ENCODE results near the gene CHRNB2.

CHRNB2 gene

DNA sequence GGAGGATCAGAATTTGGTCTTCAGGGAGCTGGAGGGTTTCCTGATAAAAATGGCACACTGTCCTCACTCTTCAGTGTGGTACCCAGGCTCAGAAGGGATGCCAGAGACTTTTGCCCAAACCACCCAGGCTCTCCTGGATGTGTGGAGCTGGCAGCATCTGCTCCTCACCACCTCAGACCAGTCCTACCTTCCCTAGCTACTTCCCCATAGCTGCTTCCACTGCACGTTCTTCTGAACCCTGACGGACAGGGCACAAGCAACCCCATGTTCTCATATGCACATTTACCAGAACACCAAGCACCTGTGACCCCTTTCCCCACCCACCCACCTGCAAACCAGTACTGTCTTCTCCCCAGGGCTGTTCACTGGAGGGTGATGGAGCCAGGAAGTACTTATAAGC, 35.7 kb downstream of the CHRNB2 start:
- no peak for TF ChIP-seq CTCF (IDR thresholded peaks at IDR 0.05; ENCODE audit: control extremely low read depth, extremely low read depth, low read depth, missing control alignments)
- POLR2A ChIA-PET = no interaction called here
- CTCF ChIA-PET = interaction anchor here (1.2 to 3.7 kb wide), 6 partner anchors 8 to 462 kb away, joined by 3 to 18 read pairs (median 6); no protein-coding TSS in a partner anchor
- no peak for DNase-seq (ENCODE audit: extremely low spot score)

DNA sequence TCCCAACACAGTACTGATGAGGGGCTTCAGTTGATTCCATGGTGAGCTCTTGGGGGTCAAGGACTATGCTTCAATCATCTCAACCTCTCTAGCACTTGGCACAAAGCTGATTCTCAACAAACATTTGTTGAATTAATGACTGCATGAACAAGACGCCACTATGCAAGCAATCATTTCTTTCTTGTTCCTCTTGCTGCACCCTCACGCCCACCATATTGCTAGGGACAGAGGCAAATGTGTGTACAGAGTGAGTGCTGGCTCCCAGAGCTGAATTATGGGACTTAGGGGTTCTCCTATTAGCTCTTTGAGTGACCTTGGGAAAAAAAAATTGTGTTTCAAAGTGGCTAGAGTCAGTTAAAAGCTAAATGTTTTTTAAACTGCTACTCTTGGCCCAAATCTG, 38.0 kb downstream of the CHRNB2 start:
- TF ChIP-seq CTCF (IDR thresholded peaks at IDR 0.05; ENCODE audit: control extremely low read depth, extremely low read depth, low read depth, missing control alignments) = no peak
- POLR2A ChIA-PET = interaction anchor here (0.6 to 1.1 kb wide), 4 partner anchors 27 to 439 kb away, joined by 3 to 4 read pairs (median 4); no protein-coding TSS in a partner anchor
- CTCF ChIA-PET = interaction anchor here (1.0 to 3.7 kb wide), 10 partner anchors 10 to 338 kb away, joined by 3 to 18 read pairs (median 4); no protein-coding TSS in a partner anchor
- DNase-seq (ENCODE audit: extremely low spot score) = no peak

GRCh38 chr1:154607106-154607608, 39.6 kb downstream of the CHRNB2 start:
- no peak for TF ChIP-seq CTCF (IDR thresholded peaks at IDR 0.05; ENCODE audit: control extremely low read depth, extremely low read depth, low read depth, missing control alignments)
- DNase-seq (ENCODE audit: extremely low spot score) = no peak
- ChIA-PET POLR2A (no interaction called here), CTCF (interaction anchor here (0.8 to 3.7 kb wide), 5 partner anchors 13 to 171 kb away, joined by 3 to 18 read pairs (median 3); no protein-coding TSS in a partner anchor)

DNA sequence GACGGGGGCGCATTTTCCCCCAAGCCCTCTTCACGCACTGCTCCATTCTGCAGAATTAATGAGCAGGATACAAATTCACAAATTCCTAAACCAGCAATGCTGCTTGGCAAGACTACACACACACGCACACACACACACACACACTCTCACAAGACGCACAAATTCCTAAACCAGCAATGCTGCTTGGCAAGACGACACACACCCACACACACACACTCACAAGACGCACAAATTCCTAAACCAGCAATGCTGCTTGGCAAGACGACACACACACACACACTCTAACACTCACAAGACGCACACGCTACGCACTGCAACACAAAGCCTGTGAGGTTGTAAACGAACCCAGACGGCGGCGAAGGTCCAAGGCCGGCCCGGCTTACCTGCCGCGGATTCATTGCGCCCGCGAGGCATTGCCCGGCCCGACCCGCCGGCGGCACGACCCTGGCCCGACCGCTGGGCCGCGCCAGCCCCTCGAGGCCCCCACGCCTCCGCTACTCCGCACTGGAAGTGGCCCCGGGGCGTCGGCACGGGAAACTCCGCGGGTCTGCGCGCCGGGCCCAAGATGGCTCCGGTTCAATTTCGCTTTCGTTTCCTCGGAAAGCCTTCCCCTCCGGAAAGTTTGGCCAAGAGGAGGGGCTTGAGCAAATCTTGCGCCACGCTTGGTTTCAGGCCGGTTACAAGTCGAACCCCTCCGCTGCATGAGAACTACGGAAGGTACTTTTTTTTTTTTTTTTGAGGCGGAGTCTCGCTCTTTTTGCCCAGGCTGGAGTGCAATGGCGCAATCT, 40.2 kb downstream of the CHRNB2 start, which contains the start of gene ADAR:
TSS of gene ADAR (minus strand) at position 578 of the 788 bp plus-strand sequence. CDS start at position 398, 180 bp downstream.
- peak; percentile 90 for DNase-seq (ENCODE audit: extremely low spot score)
- ChIA-PET CTCF (interaction anchor here (0.8 to 3.1 kb wide), 6 partner anchors 10 to 48 kb away, joined by 3 to 13 read pairs (median 3); no protein-coding TSS in a partner anchor), POLR2A (no interaction called here)
- peak; percentile 9 for TF ChIP-seq CTCF (IDR thresholded peaks at IDR 0.05; ENCODE audit: control extremely low read depth, extremely low read depth, low read depth, missing control alignments)

- CTCF ChIA-PET = interaction anchor here (1.0 to 3.1 kb wide), 4 partner anchors 10 to 61 kb away, joined by 3 to 13 read pairs (median 3); no protein-coding TSS in a partner anchor
- DNase-seq (ENCODE audit: extremely low spot score) = peak; percentile 49
- POLR2A ChIA-PET = interaction anchor here (0.7 kb wide), 1 partner anchor 41 kb away, joined by 5 read pairs; the partner anchor contains the start of gene CHRNB2
- no peak for TF ChIP-seq CTCF (IDR thresholded peaks at IDR 0.05; ENCODE audit: control extremely low read depth, extremely low read depth, low read depth, missing control alignments)
Measured at GRCh38 chr1:154608397-154609270, 41.1 kb downstream of the CHRNB2 start.

Data from GM10248 (cell line).